ENCODE results near the gene PACRG. TPM values are rescaled to one million over a fixed set of nuclear protein-coding genes. Genes with fewer than 3 reads are reported as not detected.
A peak's percentile ranks its signal among the peaks of the same experiment; 100 is the strongest.

The PACRG gene
- total RNA-seq, 5 donors from 2014 or later (not counting 1 experiment from before 2014, with no cell fraction given), result 0.20 to 3.0 (median 1.2) TPM; not detected in 1

DNA sequence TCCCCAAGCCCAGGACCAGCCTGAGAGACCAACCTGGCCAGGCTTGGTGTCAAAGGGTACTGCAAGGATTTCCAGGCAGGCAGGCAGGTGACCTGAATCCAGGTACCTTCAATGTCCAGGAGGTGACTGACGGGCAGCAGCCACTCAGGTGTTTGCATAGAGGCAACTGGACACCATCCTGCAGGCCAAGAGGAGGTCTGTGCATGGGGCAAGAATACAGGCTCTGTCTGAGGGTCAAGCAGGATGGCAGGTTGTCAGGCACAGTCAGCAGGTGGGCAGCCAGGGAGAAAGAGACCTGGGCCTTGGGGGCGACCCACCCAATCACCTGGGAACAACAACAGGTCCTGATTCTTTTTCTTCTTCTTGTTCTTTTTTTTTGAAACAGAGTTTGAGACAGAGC is 527.5 kb downstream of the PACRG start:
- H3K27ac Mint-ChIP-seq, result no peak overlapping the region
- H3K27me3 Mint-ChIP-seq, result peaks cover 4 to 13% of the 10 kb centered on the region in 2 donors
- Histone ChIP-seq H3K9me3 (no peaks in the 10 kb centered on the region), H3K4me1 (ENCODE audit: control insufficient read depth in 1 of 2, extremely low read depth in 1 of 2, insufficient read depth in 2 of 2, low read length in 2 of 2) (peaks cover 2 to 5% of the 10 kb centered on the region in 2 experiments), H3K27me3 (replicated peaks in 1 of 2; ENCODE audit: control insufficient read depth in 2 of 2, extremely low read depth in 1 of 2, insufficient read depth in 2 of 2, low read length in 1 of 2) (peaks cover 0 to 13% of the 10 kb centered on the region in 2 experiments), H3K36me3 (ENCODE audit: control insufficient read depth in 2 of 2, extremely low read depth in 1 of 2, insufficient read depth in 1 of 2, low read length in 1 of 2) (no peaks in the 10 kb centered on the region), H3K4me3 (ENCODE audit: control insufficient read depth in 1 of 2, extremely low read depth in 1 of 2, low read length in 1 of 2) (no peak overlapping the region), H3K27ac (ENCODE audit: low read length) (no peak overlapping the region)
- H3K9me3 Mint-ChIP-seq, result no peaks in the 10 kb centered on the region
- H3K36me3 Mint-ChIP-seq, result no peaks in the 10 kb centered on the region
- POLR2A ChIA-PET, result no interaction called here
- 69% methylated on average over 2 of the region's 2 CpGs for WGBS (ENCODE audit: insufficient coverage)
- no peak overlapping the region for H3K4me3 Mint-ChIP-seq
- CTCF ChIA-PET, result no interaction called here
- ATAC-seq (replicated peaks in 1 of 4) (no peak), DNase-seq (no peak)
- H3K4me1 Mint-ChIP-seq, result peaks cover 3 to 4% (median 4%) of the 10 kb centered on the region in 3 donors

DNA sequence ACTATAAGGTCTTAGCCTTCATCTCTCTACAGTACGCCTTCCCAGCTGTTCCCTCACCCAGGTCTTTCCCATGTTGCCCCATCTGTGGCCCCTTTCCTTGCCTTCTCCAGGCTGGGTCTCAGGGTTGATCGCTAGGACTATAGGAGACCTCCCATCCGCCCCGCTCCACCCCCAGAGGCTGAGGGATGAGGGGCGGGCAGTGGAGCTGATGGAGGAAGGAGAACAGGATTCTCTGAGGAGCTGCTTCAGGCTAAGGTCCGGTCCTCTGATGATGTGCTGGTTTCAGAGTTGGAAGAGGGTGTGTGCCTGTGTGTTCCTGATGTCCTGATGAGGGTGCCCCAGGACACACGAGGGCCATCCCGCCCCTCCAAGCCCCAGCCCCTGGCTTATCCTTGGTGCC is 531.9 kb downstream of the PACRG start:
- peaks cover 0 to 30% of the 10 kb centered on the region in 2 experiments for H3K27me3 ChIP-seq (replicated peaks in 1 of 2; ENCODE audit: control insufficient read depth in 2 of 2, extremely low read depth in 1 of 2, insufficient read depth in 2 of 2, low read length in 1 of 2)
- peaks cover 12 to 19% of the 10 kb centered on the region in 2 donors for H3K27me3 Mint-ChIP-seq
- no peak overlapping the region for H3K27ac Mint-ChIP-seq
- DNase-seq, result no peak
- ChIA-PET CTCF (no interaction called here), POLR2A (interaction anchor here in 1 of 2 donors (0.6 kb wide), 2 partner anchors 314 to 454 kb away, joined by 3 read pairs; no protein-coding TSS in a partner anchor)
- H3K36me3 ChIP-seq (ENCODE audit: control insufficient read depth in 2 of 2, extremely low read depth in 1 of 2, insufficient read depth in 1 of 2, low read length in 1 of 2), result no peaks in the 10 kb centered on the region
- no peaks in the 10 kb centered on the region for H3K9me3 ChIP-seq
- no peak overlapping the region for H3K4me3 ChIP-seq (ENCODE audit: control insufficient read depth in 1 of 2, extremely low read depth in 1 of 2, low read length in 1 of 2)
- peaks cover 0 to 11% of the 10 kb centered on the region in 2 experiments for H3K4me1 ChIP-seq (ENCODE audit: control insufficient read depth in 1 of 2, extremely low read depth in 1 of 2, insufficient read depth in 2 of 2, low read length in 2 of 2)
- WGBS (ENCODE audit: insufficient coverage), result 87% methylated on average over 3 of the region's 8 CpGs
- H3K9me3 Mint-ChIP-seq, result no peaks in the 10 kb centered on the region
- H3K4me1 Mint-ChIP-seq, result peaks cover 8 to 11% (median 9%) of the 10 kb centered on the region in 3 donors
- H3K4me3 Mint-ChIP-seq, result no peak overlapping the region
- no peaks in the 10 kb centered on the region for H3K36me3 Mint-ChIP-seq
- ATAC-seq (replicated peaks in 1 of 4), result no peak
- no peak overlapping the region for H3K27ac ChIP-seq (ENCODE audit: low read length)

DNA sequence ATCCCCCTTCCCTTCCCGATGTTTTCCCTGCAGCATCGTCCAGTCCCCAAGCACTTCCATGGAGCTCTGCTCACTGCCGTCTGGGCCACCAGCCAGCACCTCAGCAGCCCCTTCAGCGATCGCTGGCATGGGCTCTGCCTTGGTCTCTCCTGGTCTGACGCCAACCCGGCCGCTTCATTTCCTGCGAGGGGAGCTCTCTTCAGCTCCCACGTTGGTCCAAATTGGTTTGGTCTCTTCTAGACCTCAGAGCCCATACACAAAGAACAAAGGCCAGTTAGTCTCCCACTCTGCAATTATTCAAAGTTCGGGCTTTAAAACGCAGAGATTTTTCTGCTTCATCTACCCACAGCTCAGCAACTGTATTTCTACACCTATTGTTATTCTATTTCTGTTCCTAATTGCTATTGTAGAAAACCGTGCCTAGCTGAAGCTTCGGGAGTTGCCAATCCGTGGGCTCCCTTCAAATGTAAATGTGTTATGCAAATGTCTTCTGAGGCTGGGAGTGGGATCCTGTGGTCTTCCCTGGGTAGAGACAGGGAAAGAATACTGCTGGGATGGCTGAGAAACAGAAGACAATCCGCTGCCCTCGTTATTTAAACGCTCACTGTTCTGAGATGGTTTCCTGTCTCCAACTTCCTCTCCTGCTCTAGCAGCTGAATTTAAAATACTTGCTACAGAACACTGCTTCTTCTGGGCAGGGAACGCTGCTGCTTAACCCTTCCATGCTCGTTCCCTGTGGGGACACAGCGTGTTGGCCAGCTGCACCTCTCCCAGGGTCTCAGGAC is 532.5 kb downstream of the PACRG start:
- Histone ChIP-seq H3K36me3 (ENCODE audit: control insufficient read depth in 2 of 2, extremely low read depth in 1 of 2, insufficient read depth in 1 of 2, low read length in 1 of 2) (no peaks in the 10 kb centered on the region), H3K27me3 (replicated peaks in 1 of 2; ENCODE audit: control insufficient read depth in 2 of 2, extremely low read depth in 1 of 2, insufficient read depth in 2 of 2, low read length in 1 of 2) (peaks cover 0 to 30% of the 10 kb centered on the region in 2 experiments), H3K9me3 (no peaks in the 10 kb centered on the region), H3K4me1 (ENCODE audit: control insufficient read depth in 1 of 2, extremely low read depth in 1 of 2, insufficient read depth in 2 of 2, low read length in 2 of 2) (peaks cover 0 to 11% of the 10 kb centered on the region in 2 experiments), H3K27ac (ENCODE audit: low read length) (no peak overlapping the region), H3K4me3 (ENCODE audit: control insufficient read depth in 1 of 2, extremely low read depth in 1 of 2, low read length in 1 of 2) (no peak overlapping the region)
- Mint-ChIP-seq H3K36me3 (no peaks in the 10 kb centered on the region), H3K27ac (no peak overlapping the region), H3K27me3 (peaks cover 12 to 19% of the 10 kb centered on the region in 2 donors), H3K9me3 (no peaks in the 10 kb centered on the region), H3K4me3 (peak overlapping the region in 1 of 3 donors; percentile 51), H3K4me1 (peaks cover 8 to 11% (median 9%) of the 10 kb centered on the region in 3 donors)
- no peak for ATAC-seq (replicated peaks in 1 of 4)
- ChIA-PET POLR2A (interaction anchor here in 1 of 2 donors (0.6 kb wide), 1 partner anchor 453 kb away, joined by 3 read pairs; no protein-coding TSS in a partner anchor), CTCF (interaction anchor here in 1 of 2 donors (0.6 kb wide), 1 partner anchor 7 kb away, joined by 4 read pairs; no protein-coding TSS in a partner anchor)
- DNase-seq, result no peak
- WGBS (ENCODE audit: insufficient coverage), result 29% methylated on average over 10 of the region's 21 CpGs

DNA sequence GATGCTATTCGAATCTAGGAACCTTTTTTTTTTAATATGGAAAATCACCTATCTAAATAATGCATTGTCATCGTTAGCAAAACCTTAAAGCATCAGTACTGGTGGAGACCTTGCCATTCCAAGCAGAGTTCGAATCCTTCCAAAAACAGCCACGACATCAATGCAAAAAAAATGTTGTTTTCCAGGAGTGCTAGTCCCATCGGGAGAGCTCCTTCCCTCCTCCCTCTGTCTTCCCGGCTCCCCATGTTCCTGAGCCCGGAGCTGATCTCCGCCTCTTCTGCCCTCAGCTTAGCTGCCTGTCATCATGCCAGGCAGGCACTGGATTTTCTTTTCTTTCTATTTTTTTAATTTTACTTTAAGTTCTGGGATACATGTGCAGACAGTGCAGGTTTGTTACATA is 533.1 kb downstream of the PACRG start:
- no peak for DNase-seq
- Histone ChIP-seq H3K4me1 (ENCODE audit: control insufficient read depth in 1 of 2, extremely low read depth in 1 of 2, insufficient read depth in 2 of 2, low read length in 2 of 2) (peaks cover 0 to 11% of the 10 kb centered on the region in 2 experiments), H3K4me3 (ENCODE audit: control insufficient read depth in 1 of 2, extremely low read depth in 1 of 2, low read length in 1 of 2) (no peak overlapping the region), H3K27me3 (replicated peaks in 1 of 2; ENCODE audit: control insufficient read depth in 2 of 2, extremely low read depth in 1 of 2, insufficient read depth in 2 of 2, low read length in 1 of 2) (peaks cover 0 to 30% of the 10 kb centered on the region in 2 experiments), H3K9me3 (no peaks in the 10 kb centered on the region), H3K27ac (ENCODE audit: low read length) (no peak overlapping the region), H3K36me3 (ENCODE audit: control insufficient read depth in 2 of 2, extremely low read depth in 1 of 2, insufficient read depth in 1 of 2, low read length in 1 of 2) (no peaks in the 10 kb centered on the region)
- H3K4me3 Mint-ChIP-seq, result peak overlapping the region in 1 of 3 donors; percentile 51
- no peak for ATAC-seq (replicated peaks in 1 of 4)
- peaks cover 8 to 11% (median 9%) of the 10 kb centered on the region in 3 donors for H3K4me1 Mint-ChIP-seq
- ChIA-PET POLR2A (no interaction called here), CTCF (interaction anchor here in 1 of 2 donors (0.6 kb wide), 1 partner anchor 8 kb away, joined by 4 read pairs; no protein-coding TSS in a partner anchor)
- WGBS (ENCODE audit: insufficient coverage), result 0% methylated on average over 2 of the region's 8 CpGs
- no peaks in the 10 kb centered on the region for H3K36me3 Mint-ChIP-seq
- no peaks in the 10 kb centered on the region for H3K9me3 Mint-ChIP-seq
- peaks cover 12 to 19% of the 10 kb centered on the region in 2 donors for H3K27me3 Mint-ChIP-seq
- H3K27ac Mint-ChIP-seq, result no peak overlapping the region

DNA sequence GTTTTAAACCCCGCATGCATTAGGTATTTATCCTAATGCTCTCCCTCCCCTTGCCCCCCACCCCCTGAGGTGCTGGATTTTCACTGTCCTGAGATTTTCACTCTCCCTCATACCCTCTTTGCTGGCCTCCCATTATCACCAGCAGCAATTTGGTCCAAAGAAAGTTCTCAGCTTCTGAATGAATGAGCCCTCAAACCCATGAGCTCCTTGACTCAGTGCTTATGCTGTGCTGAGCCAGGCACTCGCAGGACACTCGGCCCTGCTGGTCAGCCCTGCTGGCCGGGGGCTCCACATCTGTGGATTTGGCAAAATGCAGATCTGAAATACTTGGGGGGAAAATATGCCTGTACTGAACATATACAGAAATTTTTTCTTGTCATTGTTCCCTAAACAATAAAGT is 533.6 kb downstream of the PACRG start:
- Mint-ChIP-seq H3K4me3 (no peak overlapping the region), H3K27ac (no peak overlapping the region), H3K4me1 (peaks cover 8 to 11% (median 9%) of the 10 kb centered on the region in 3 donors), H3K36me3 (no peaks in the 10 kb centered on the region), H3K9me3 (no peaks in the 10 kb centered on the region), H3K27me3 (peaks cover 13 to 19% of the 10 kb centered on the region in 2 donors)
- 100% methylated on average over 1 of the region's 4 CpGs for WGBS (ENCODE audit: insufficient coverage)
- POLR2A ChIA-PET, result no interaction called here
- CTCF ChIA-PET, result no interaction called here
- Histone ChIP-seq H3K36me3 (ENCODE audit: control insufficient read depth in 2 of 2, extremely low read depth in 1 of 2, insufficient read depth in 1 of 2, low read length in 1 of 2) (no peaks in the 10 kb centered on the region), H3K9me3 (no peaks in the 10 kb centered on the region), H3K27ac (ENCODE audit: low read length) (no peak overlapping the region), H3K27me3 (replicated peaks in 1 of 2; ENCODE audit: control insufficient read depth in 2 of 2, extremely low read depth in 1 of 2, insufficient read depth in 2 of 2, low read length in 1 of 2) (peaks cover 0 to 30% of the 10 kb centered on the region in 2 experiments), H3K4me3 (ENCODE audit: control insufficient read depth in 1 of 2, extremely low read depth in 1 of 2, low read length in 1 of 2) (no peak overlapping the region), H3K4me1 (ENCODE audit: control insufficient read depth in 1 of 2, extremely low read depth in 1 of 2, insufficient read depth in 2 of 2, low read length in 2 of 2) (peaks cover 0 to 11% of the 10 kb centered on the region in 2 experiments)
- ATAC-seq (replicated peaks in 1 of 4) (no peak), DNase-seq (no peak)

DNA sequence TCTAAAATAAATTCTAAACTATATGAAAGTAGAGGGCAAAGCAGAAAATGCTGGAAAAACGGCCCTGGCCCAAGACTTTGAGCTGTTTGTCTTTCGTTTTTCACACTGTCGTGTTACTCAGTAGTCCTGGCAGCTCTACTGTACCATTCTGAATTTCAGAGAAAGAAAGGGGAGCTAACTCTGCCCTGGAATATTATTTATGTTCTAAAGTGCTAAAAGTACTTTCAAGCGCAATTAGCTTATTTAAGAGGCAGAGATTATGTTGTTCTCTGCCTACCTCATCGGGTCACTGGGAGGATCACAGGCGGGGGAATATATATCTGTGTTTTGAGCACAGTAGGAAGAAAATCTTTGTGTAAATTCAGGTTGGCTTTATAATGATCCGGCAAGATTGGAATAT is 534.3 kb downstream of the PACRG start:
- Mint-ChIP-seq H3K9me3 (no peaks in the 10 kb centered on the region), H3K36me3 (no peaks in the 10 kb centered on the region), H3K4me3 (no peak overlapping the region), H3K4me1 (peaks cover 8 to 11% (median 9%) of the 10 kb centered on the region in 3 donors), H3K27me3 (peaks cover 15 to 19% of the 10 kb centered on the region in 2 donors), H3K27ac (no peak overlapping the region)
- ATAC-seq (replicated peaks in 1 of 4) (no peak), DNase-seq (no peak)
- 58% methylated on average over 3 of the region's 7 CpGs for WGBS (ENCODE audit: insufficient coverage)
- peaks cover 0 to 35% of the 10 kb centered on the region in 2 experiments for H3K27me3 ChIP-seq (replicated peaks in 1 of 2; ENCODE audit: control insufficient read depth in 2 of 2, extremely low read depth in 1 of 2, insufficient read depth in 2 of 2, low read length in 1 of 2)
- no peak overlapping the region for H3K4me3 ChIP-seq (ENCODE audit: control insufficient read depth in 1 of 2, extremely low read depth in 1 of 2, low read length in 1 of 2)
- H3K27ac ChIP-seq (ENCODE audit: low read length), result no peak overlapping the region
- POLR2A ChIA-PET, result no interaction called here
- H3K4me1 ChIP-seq (ENCODE audit: control insufficient read depth in 1 of 2, extremely low read depth in 1 of 2, insufficient read depth in 2 of 2, low read length in 2 of 2), result peaks cover 0 to 11% of the 10 kb centered on the region in 2 experiments
- no peaks in the 10 kb centered on the region for H3K9me3 ChIP-seq
- CTCF ChIA-PET, result no interaction called here
- H3K36me3 ChIP-seq (ENCODE audit: control insufficient read depth in 2 of 2, extremely low read depth in 1 of 2, insufficient read depth in 1 of 2, low read length in 1 of 2), result no peaks in the 10 kb centered on the region
